Activated CD8-positive, alpha-beta T cell treated with anti-CD3 and anti-CD28 coated beads, Interleukin-2, amount 10 ng/mL, durations not matched to agents 7 days and 5 days (primary cell): ENCODE measurements around the gene TBC1D22A. TPM values are rescaled to one million over a fixed set of nuclear protein-coding genes. Genes with fewer than 3 reads are reported as not detected.
"Not testable (repeated sequence)": the region's sequence is repeated elsewhere in the genome, so short reads cannot be mapped to it uniquely, and the experiment has no call there.

Experiments
- ATAC-seq: fragments of 150-1000 bp; cut with Tn5 transposase; one replicate; pipeline ENCODE4 v1.10.0; 2021; ENCODE audit warnings: moderate library complexity
- CTCF ChIA-PET: fragments of 350-600 bp; sonication (Branson Sonifier 250); formaldehyde crosslinking; loops from one replicate; lab custom pipeline; 2021; ENCODE audit warnings: antibody characterized with exemption; lab: Charles Lee
- POLR2A ChIA-PET: fragments of 350-600 bp; sonication (Branson Sonifier 250); formaldehyde crosslinking; loops from one replicate; lab custom pipeline; 2021; ENCODE audit warnings: antibody characterized with exemption; lab: Charles Lee
- DNase-seq: peaks from one replicate; pipeline ENCODE4 v3.0.0-alpha.2; 2020
- H3K27ac Mint-ChIP-seq: one replicate; pipeline ENCODE4 v1.8.0; 2021; ENCODE audit warnings: mild to moderate bottlenecking, mixed read lengths
- H3K27me3 Mint-ChIP-seq: one replicate; pipeline ENCODE4 v1.8.0; 2021; ENCODE audit warnings: low read depth, mixed read lengths
- H3K36me3 Mint-ChIP-seq: one replicate; pipeline ENCODE4 v1.8.0; 2021; ENCODE audit warnings: low read depth, mixed read lengths
- H3K4me1 Mint-ChIP-seq: one replicate; pipeline ENCODE4 v1.8.0; 2021; ENCODE audit warnings: low read depth, mixed read lengths
- H3K4me3 Mint-ChIP-seq: one replicate; pipeline ENCODE4 v1.8.0; 2021; ENCODE audit warnings: mild to moderate bottlenecking, mixed read lengths
- H3K9me3 Mint-ChIP-seq: one replicate; pipeline ENCODE4 v1.8.0; 2022; ENCODE audit warnings: mixed read lengths; ENCODE audit not compliant: insufficient read depth
- total RNA-seq, 2 experiments: library from RNA; stranded (reverse); gene quantifications; one replicate each; pipeline ENCODE4 v1.2.3, GENCODE V29; 2021

Gene TBC1D22A
- total RNA-seq, 2 experiments from 2014 or later, result 34.1 to 38.7 TPM

DNA sequence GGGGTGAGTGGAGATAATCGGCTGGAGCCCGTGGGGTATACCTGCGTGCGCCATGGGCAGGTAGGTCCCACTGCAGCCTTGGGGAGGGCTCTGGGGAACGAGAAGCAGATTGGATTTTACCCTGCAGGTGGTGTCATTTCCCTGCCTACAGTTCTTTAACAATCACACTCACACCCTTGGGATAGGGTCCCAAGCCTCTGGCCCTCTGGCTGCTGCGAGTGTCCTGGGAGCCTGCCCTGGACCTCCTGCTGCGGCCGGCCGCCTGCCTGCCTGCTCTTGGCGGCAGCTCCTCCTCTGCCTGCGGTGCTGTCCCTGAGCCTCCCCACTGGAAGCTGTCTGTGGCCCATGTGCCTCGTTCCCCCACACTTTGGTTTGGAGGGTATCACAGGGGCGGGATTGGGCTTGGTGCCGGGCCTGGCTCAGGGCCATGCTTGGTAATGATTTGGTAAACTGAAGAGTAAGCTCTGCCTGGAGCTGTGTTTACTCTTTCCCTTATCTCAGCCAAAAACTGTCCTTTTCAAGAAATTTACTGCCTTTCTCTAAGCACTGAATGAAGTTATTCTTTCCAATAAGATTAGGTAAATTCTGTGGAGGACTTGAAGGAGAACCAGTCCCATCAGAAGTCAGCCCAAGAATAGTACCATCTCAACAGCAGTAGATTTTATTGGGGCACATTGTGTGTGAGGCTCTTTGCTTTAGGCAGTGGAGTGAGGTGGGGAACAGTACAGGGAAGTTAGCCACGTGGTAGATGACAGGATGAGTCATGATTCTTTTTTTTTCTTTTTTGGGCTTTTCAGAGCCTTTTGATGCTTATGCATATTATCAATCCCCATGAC is 53.7 kb downstream of the TBC1D22A start:
- Mint-ChIP-seq H3K27ac (no peak overlapping the region), H3K36me3 (peaks cover 40% of the 10 kb centered on the region), H3K4me3 (no peak overlapping the region), H3K27me3 (no peaks in the 10 kb centered on the region), H3K9me3 (no peaks in the 10 kb centered on the region), H3K4me1 (peaks cover 17% of the 10 kb centered on the region)
- DNase-seq, result no peak
- no peak for ATAC-seq
- POLR2A ChIA-PET, result no interaction called here
- CTCF ChIA-PET, result interaction anchor here (0.6 to 1.9 kb wide), 3 partner anchors 13 to 19 kb away, joined by 3 to 6 read pairs (median 6); no protein-coding TSS in a partner anchor

DNA sequence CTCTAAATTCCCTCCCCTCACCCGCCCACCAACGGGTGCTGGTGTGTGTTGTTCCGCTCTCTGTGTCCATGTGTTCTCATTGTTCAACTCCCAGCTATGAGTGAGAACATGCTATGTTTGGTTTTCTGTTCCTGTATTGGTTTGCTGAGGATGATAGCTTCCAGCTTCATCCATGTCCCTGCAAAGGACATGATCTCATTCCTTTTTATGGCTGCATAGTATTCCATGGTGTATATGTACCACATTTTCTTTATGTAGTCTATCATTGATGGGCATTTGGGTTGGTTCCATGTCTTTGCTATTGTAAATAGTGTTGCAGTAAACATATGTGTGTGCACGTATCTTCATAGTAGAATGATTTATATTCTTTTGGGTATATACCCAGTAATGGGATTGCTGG is 54.9 kb downstream of the TBC1D22A start:
- H3K9me3 Mint-ChIP-seq, DNase-seq, ATAC-seq, H3K27me3 Mint-ChIP-seq, H3K4me3 Mint-ChIP-seq, H3K27ac Mint-ChIP-seq, POLR2A ChIA-PET: not testable (repeated sequence)
- CTCF ChIA-PET, result interaction anchor here (0.9 to 1.9 kb wide), 2 partner anchors 14 to 19 kb away, joined by 3 to 6 read pairs; no protein-coding TSS in a partner anchor
- Mint-ChIP-seq H3K4me1 (peaks cover 17% of the 10 kb centered on the region), H3K36me3 (peaks cover 40% of the 10 kb centered on the region)

DNA sequence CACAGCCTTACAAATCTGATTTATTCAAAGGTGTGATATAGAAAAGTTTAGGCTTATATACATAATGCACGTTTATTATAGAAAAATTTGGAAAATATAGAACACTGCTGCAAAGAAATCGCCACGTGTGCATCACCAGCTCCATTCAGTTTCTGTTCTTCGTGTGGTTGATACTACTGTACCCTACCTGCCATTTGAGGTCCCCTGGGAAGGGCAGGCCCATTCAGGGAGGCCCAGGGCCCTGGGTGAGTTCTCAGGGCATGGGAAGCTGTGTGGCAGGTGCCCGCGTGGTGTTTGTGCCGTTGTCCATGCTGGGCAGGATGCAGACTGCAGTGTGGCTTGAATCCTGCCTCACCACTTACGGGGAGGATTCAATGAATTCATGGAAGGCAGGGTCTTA is 60.8 kb downstream of the TBC1D22A start:
- ATAC-seq (no peak), DNase-seq (no peak)
- Mint-ChIP-seq H3K27me3 (no peaks in the 10 kb centered on the region), H3K9me3 (no peaks in the 10 kb centered on the region), H3K4me3 (no peak overlapping the region), H3K36me3 (peaks cover 28% of the 10 kb centered on the region), H3K27ac (no peak overlapping the region), H3K4me1 (no peaks in the 10 kb centered on the region)
- ChIA-PET CTCF (no interaction called here), POLR2A (no interaction called here)

DNA sequence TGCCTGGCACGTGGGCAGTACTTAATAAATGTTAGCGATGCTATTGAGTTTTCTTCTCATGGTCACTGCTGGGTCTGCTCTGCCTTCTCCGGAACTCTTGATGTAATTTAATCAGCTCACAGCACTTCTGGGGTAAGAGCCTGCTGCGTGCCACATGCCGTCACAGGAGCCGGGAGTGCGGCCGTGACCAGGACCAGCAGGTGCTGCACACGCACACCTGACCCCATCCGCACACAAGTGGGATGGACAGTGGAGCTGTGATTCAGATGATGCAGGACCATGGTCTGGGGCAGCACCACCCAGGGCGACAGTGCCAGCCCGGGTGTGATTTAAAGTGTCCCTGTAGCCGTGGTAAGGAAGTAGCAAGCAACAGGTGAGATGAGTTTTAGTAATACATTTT is 61.2 kb downstream of the TBC1D22A start:
- Mint-ChIP-seq H3K4me3 (no peak overlapping the region), H3K4me1 (no peaks in the 10 kb centered on the region), H3K27me3 (no peaks in the 10 kb centered on the region), H3K27ac (no peak overlapping the region), H3K36me3 (peaks cover 29% of the 10 kb centered on the region), H3K9me3 (no peaks in the 10 kb centered on the region)
- ATAC-seq (no peak), DNase-seq (no peak)
- POLR2A ChIA-PET, result no interaction called here
- CTCF ChIA-PET, result no interaction called here

DNA sequence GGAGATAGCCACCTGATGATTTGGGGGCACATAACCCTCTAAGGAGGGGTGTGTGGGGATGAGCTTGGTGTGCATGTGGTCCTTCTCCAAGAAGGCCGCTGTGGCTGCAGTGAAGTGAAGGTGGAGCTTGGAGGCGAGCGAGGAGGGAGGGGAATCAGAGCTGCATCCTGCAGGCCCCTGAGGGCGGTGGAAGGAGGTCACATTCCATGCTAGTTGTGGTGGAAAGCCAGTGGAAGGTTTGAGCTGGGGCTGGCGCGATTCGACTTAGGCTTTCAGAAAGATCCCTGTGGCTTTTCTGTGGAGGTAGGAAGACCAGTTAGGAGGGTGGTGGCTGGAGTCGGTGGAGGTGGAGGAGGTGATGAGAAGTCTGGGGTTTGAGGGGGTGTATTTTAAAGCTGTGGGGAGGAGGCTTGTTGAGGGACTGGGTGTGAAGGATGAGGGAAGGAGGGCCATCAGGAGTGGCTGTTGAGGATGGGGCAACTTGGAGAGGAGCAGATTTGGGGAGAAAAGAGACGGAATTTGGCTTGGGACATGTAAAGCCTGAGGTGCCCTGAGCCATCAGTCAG is 62.0 kb downstream of the TBC1D22A start:
- CTCF ChIA-PET, result interaction anchor here (1.7 kb wide), 1 partner anchor 21 kb away, joined by 6 read pairs; no protein-coding TSS in a partner anchor
- DNase-seq, result no peak

DNA sequence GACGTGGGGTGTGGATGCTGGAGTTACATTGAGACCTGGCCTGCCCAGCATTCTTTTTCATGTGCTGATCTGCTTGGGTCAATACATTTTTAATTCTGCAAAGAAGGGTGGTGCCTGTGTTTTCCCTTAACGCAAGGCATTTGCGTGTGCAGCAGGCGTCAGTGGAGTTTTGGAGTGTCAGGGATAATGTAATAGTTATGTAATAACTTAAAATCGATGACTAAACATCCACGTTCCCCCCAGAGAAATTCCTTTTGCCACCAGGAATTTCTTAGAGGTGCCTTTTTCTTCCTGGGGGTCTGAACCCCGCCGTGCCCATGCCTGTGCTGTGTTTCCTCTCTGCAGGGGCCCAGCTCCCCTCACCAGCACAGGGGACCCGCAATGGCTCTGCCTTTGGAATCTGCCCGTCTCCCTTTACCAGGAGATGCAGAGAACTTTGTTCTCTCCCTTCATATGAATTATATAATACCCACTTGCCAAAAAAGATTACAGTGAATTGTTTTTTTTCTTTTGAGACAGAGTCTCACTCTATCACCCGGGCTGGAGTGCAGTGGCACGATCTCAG is 62.6 kb downstream of the TBC1D22A start:
- DNase-seq (no peak), ATAC-seq (no peak)
- CTCF ChIA-PET, result interaction anchor here (1.7 kb wide), 1 partner anchor 22 kb away, joined by 6 read pairs; no protein-coding TSS in a partner anchor
- Mint-ChIP-seq H3K36me3 (peaks cover 32% of the 10 kb centered on the region), H3K9me3 (no peaks in the 10 kb centered on the region), H3K4me1 (no peaks in the 10 kb centered on the region), H3K4me3 (no peak overlapping the region), H3K27me3 (no peaks in the 10 kb centered on the region), H3K27ac (no peak overlapping the region)
- POLR2A ChIA-PET, result no interaction called here

More for the DNA sequence above, 62.0 kb downstream of the TBC1D22A start:
- no peaks in the 10 kb centered on the region for H3K9me3 Mint-ChIP-seq
- no peak overlapping the region for H3K27ac Mint-ChIP-seq
- no peak for ATAC-seq
- H3K27me3 Mint-ChIP-seq, result no peaks in the 10 kb centered on the region
- H3K4me1 Mint-ChIP-seq, result no peaks in the 10 kb centered on the region
- H3K36me3 Mint-ChIP-seq, result peaks cover 31% of the 10 kb centered on the region
- POLR2A ChIA-PET, result no interaction called here
- no peak overlapping the region for H3K4me3 Mint-ChIP-seq

DNA sequence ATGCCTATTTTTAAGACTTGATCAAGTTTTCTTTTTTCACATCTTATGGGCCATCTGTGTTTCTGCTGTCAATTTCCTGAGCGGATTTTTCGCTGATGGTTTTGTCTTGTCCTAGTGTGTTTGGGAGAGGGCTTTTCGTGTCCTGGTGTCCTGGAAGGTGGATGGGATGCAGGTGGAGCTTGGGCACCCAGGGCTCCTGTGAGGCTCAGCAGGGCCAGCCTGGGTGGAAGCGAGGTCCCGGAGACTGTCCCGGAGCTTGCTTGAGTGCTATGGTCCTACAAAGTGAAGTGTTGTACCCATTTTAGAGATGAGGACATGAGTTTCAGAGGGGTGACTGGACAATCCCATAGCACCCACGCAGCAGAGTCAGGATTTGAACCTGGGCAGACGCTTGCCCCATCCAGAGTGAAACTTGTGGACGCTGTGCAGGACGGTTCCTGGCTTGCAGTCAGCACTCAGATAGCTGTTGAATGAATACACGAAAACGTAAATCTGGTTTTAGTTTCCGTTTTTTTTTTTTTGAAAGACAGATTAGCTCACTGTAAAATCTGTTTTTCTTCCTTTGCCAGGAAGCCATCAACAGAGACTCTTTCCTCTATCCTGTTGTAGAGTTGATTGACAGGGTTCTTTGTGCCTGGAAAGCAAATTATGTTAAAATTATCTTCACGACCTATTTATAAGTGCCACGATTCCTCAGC is 64.1 kb downstream of the TBC1D22A start:
- Mint-ChIP-seq H3K27me3 (no peaks in the 10 kb centered on the region), H3K4me3 (no peak overlapping the region), H3K4me1 (no peaks in the 10 kb centered on the region), H3K36me3 (peaks cover 37% of the 10 kb centered on the region), H3K27ac (no peak overlapping the region), H3K9me3 (no peaks in the 10 kb centered on the region)
- no peak for DNase-seq
- ChIA-PET CTCF (no interaction called here), POLR2A (no interaction called here)
- ATAC-seq, result no peak

DNA sequence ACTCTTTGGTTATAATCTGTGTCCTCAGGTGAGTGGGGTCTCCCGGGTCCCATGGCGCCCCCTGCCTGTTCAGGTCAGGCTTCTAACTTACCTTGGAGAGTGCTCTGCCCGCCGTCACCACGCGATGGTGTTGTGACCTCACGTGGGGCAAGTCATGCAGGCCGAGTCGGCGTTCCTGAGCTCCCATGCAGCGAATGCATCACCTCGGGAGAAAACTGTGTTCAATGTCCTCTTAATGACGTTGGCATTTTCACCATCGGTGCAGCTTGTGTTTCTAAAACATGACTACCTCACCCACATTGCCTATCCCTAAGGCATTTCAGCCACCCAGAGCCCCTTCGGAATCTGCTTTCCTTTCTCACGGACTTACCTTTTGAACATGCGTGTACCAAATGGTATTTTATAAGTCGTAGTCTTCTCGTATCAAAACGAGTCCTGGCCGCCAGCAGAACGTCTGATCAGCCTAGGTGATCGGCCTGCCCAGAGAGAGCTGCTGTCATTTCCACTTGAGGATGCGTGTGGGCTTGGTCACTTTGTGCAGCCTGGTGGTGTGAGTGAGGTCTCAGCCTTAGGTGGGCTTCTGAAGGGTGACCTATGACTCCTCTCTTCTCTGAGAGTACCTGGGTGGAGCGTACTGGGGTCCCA is 64.8 kb downstream of the TBC1D22A start:
- DNase-seq (no peak), ATAC-seq (no peak)
- Mint-ChIP-seq H3K4me1 (no peaks in the 10 kb centered on the region), H3K36me3 (peaks cover 42% of the 10 kb centered on the region), H3K27ac (no peak overlapping the region), H3K4me3 (no peak overlapping the region), H3K27me3 (no peaks in the 10 kb centered on the region), H3K9me3 (no peaks in the 10 kb centered on the region)
- CTCF ChIA-PET, result no interaction called here
- POLR2A ChIA-PET, result no interaction called here

DNA sequence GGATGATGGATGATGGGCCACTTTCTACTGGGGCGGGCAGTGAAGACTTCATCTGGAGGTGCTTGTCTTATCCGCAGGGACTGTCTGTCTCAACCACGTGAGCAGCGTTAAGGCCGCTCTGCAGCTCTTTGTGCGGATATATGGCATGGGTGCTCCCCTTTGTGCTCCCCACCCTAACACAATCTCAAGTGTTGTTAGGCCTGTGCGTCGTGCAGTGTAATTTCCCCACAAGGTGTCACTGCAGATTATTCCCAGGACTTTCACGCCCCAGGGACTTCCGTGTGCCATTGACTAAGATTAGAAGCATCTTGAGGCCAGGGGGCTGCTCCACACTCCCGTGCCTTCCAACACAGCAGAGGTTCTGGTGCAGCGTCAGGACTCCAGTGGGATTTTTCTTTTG is 65.3 kb downstream of the TBC1D22A start:
- Mint-ChIP-seq H3K27me3 (no peaks in the 10 kb centered on the region), H3K36me3 (peaks cover 44% of the 10 kb centered on the region), H3K4me1 (no peaks in the 10 kb centered on the region), H3K9me3 (peaks cover 2% of the 10 kb centered on the region), H3K27ac (no peak overlapping the region), H3K4me3 (no peak overlapping the region)
- ChIA-PET POLR2A (no interaction called here), CTCF (no interaction called here)
- DNase-seq (no peak), ATAC-seq (no peak)

DNA sequence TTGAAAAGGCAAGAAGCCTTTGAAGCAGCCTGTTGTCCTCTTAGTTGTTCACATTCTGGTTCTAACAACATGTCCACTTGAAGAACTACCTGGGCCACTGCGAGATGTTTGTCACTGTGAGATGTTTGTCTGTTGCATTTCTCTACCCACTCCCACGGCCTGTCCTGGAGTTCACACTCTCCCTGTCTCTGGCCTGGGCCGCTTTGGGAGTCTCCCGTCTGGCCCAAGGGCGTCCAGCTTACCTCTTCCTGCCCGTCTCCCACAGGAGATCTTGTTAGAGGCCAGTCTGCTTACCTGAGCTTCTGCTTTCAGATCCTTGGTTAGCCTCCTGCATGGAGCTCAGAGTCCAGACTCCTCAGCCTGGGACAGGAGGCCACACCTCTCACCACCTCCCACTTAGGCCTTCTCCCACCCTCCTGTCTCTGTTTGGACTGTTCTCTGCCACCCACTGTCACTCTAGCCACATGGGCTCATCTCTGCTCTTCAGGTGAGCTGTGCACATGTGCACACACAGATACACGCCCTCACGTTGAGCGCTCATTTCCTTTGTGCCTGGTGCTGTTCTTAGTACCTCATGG is 66.0 kb downstream of the TBC1D22A start:
- peaks cover 49% of the 10 kb centered on the region for H3K36me3 Mint-ChIP-seq
- POLR2A ChIA-PET, result no interaction called here

More for the DNA sequence above, 66.0 kb downstream of the TBC1D22A start:
- CTCF ChIA-PET, result no interaction called here
- H3K4me3 Mint-ChIP-seq, result no peak overlapping the region
- H3K4me1 Mint-ChIP-seq, result no peaks in the 10 kb centered on the region
- no peak overlapping the region for H3K27ac Mint-ChIP-seq
- H3K9me3 Mint-ChIP-seq, result peaks cover 8% of the 10 kb centered on the region
- DNase-seq (no peak), ATAC-seq (no peak)
- no peaks in the 10 kb centered on the region for H3K27me3 Mint-ChIP-seq
